NB4 (cell line): Measurements from ENCODE around the gene USF1.

Experiments used
- DNase-seq: peaks from one replicate; pipeline ENCODE4 v3.0.0; 2010; ENCODE audit warnings: low read depth
- H3K4me3 ChIP-seq: one replicate; pipeline ENCODE4 v1.5.1; 2011; ENCODE audit warnings: mild to moderate bottlenecking, low read depth, low read length, moderate library complexity
- CTCF ChIP-seq: IDR thresholded peaks from one replicate; pipeline ENCODE4 v1.5.1; 2012; ENCODE audit warnings: low read depth, low read length
- MAX ChIP-seq: IDR thresholded peaks from 2 replicates; pipeline ENCODE4 v1.6.1; 2011; ENCODE audit warnings: low read depth, low read length
- MYC ChIP-seq: IDR thresholded peaks from 2 replicates; pipeline ENCODE4 v1.6.1; 2011; ENCODE audit warnings: low read depth, low read length
- POLR2A ChIP-seq: IDR thresholded peaks from 2 replicates; pipeline ENCODE4 v1.6.1; 2011; ENCODE audit warnings: mild to moderate bottlenecking; ENCODE audit not compliant: insufficient read length; ENCODE audit errors: extremely low read depth

USF1 gene

GRCh38 chr1:161081519-161081918 lies 35.7 kb upstream of the USF1 start:
- no peak for DNase-seq
- TF ChIP-seq MAX: no peak
- TF ChIP-seq POLR2A: no peak
- TF ChIP-seq MYC: no peak
- no peak for TF ChIP-seq CTCF
- no peak overlapping the region for H3K4me3 ChIP-seq

- TF ChIP-seq MAX (no peak), MYC (no peak), CTCF (no peak), POLR2A (no peak)
- DNase-seq: no peak
- H3K4me3 ChIP-seq: no peak overlapping the region
Observed at GRCh38 chr1:161080441-161081405, 34.9 kb upstream of the USF1 start.

- no peak for TF ChIP-seq CTCF
- TF ChIP-seq POLR2A: no peak
- TF ChIP-seq MYC: no peak
- no peak for TF ChIP-seq MAX
- H3K4me3 ChIP-seq: no peak overlapping the region
- no peak for DNase-seq
Observed at GRCh38 chr1:161079436-161080110, 33.8 kb upstream of the USF1 start.

GRCh38 chr1:161077426-161077825 lies 31.6 kb upstream of the USF1 start:
- DNase-seq: no peak
- no peak overlapping the region for H3K4me3 ChIP-seq
- TF ChIP-seq CTCF (no peak), POLR2A (no peak), MAX (no peak), MYC (no peak)

GRCh38 chr1:161076410-161076809 lies 30.6 kb upstream of the USF1 start:
- no peak for DNase-seq
- no peak overlapping the region for H3K4me3 ChIP-seq
- TF ChIP-seq CTCF (no peak), POLR2A (no peak), MAX (no peak), MYC (no peak)
